ENCODE measurements around the gene CACNA1G. TPM values are rescaled to one million over a fixed set of nuclear protein-coding genes. Genes with fewer than 3 reads are reported as not detected.
A peak's percentile ranks its signal among the peaks of the same experiment; 100 is the strongest.

CACNA1G gene
- total RNA-seq, 1 donor from 2014 or later: 0.27 TPM

GRCh38 chr17:50549969-50550368 lies 10.5 kb upstream of the CACNA1G start:
- Histone ChIP-seq H3K4me3 (ENCODE audit: insufficient read depth, low read depth, low read length) (no peak overlapping the region), H3K4me1 (ENCODE audit: insufficient read depth, low read length) (peaks cover 9% of the 10 kb centered on the region), H3K9ac (ENCODE audit: low read length) (no peak overlapping the region), H3K27me3 (ENCODE audit: insufficient read depth, low read length) (no peaks in the 10 kb centered on the region), H3K79me2 (ENCODE audit: insufficient read depth, low read length) (peaks cover 4% of the 10 kb centered on the region), H3K9me3 (ENCODE audit: insufficient read depth, low read depth, low read length) (no peaks in the 10 kb centered on the region), H3K27ac (ENCODE audit: low read depth, low read length) (no peak overlapping the region), H3K4me2 (ENCODE audit: low read length) (no peak overlapping the region), H2AFZ (ENCODE audit: low read depth, low read length) (no peak overlapping the region), H3K36me3 (ENCODE audit: insufficient read depth, low read length) (no peaks in the 10 kb centered on the region), H4K20me1 (ENCODE audit: insufficient read depth, low read length) (peaks cover 14% of the 10 kb centered on the region)
- TF ChIP-seq CTCF (IDR thresholded peaks at IDR 0.05; ENCODE audit: insufficient read depth, low read depth, low read length): no peak
- TF ChIP-seq EZH2 (IDR thresholded peaks at IDR 0.05; ENCODE audit: insufficient read depth, low read length): no peak
- FAIRE-seq: no peak
- H3K27ac Mint-ChIP-seq (ENCODE audit: unreplicated experiment): no peak overlapping the region
- no peak overlapping the region for H3K4me3 Mint-ChIP-seq (ENCODE audit: unreplicated experiment)
- H3K4me1 Mint-ChIP-seq (ENCODE audit: low read depth, unreplicated experiment): no peaks in the 10 kb centered on the region
- peaks cover 10% of the 10 kb centered on the region for H3K36me3 Mint-ChIP-seq (ENCODE audit: low read depth, unreplicated experiment)
- peaks cover 1% of the 10 kb centered on the region for H3K9me3 Mint-ChIP-seq (ENCODE audit: unreplicated experiment)
- peaks cover 28% of the 10 kb centered on the region for H3K27me3 Mint-ChIP-seq (ENCODE audit: low read depth, unreplicated experiment)
- DNase-seq (ENCODE audit: low read depth): no peak

GRCh38 chr17:50550661-50551432 lies 9.7 kb upstream of the CACNA1G start:
- Mint-ChIP-seq H3K4me1 (ENCODE audit: low read depth, unreplicated experiment) (no peaks in the 10 kb centered on the region), H3K27ac (ENCODE audit: unreplicated experiment) (no peak overlapping the region), H3K27me3 (ENCODE audit: low read depth, unreplicated experiment) (peaks cover 28% of the 10 kb centered on the region), H3K4me3 (ENCODE audit: unreplicated experiment) (no peak overlapping the region), H3K9me3 (ENCODE audit: unreplicated experiment) (peaks cover 1% of the 10 kb centered on the region), H3K36me3 (ENCODE audit: low read depth, unreplicated experiment) (peaks cover 17% of the 10 kb centered on the region)
- H2AFZ ChIP-seq (ENCODE audit: low read depth, low read length): no peak overlapping the region
- peaks cover 9% of the 10 kb centered on the region for H3K4me1 ChIP-seq (ENCODE audit: insufficient read depth, low read length)
- peaks cover 4% of the 10 kb centered on the region for H3K79me2 ChIP-seq (ENCODE audit: insufficient read depth, low read length)
- no peak overlapping the region for H3K27ac ChIP-seq (ENCODE audit: low read depth, low read length)
- H3K27me3 ChIP-seq (ENCODE audit: insufficient read depth, low read length): no peaks in the 10 kb centered on the region
- no peaks in the 10 kb centered on the region for H3K36me3 ChIP-seq (ENCODE audit: insufficient read depth, low read length)
- H3K9ac ChIP-seq (ENCODE audit: low read length): no peak overlapping the region
- H3K4me2 ChIP-seq (ENCODE audit: low read length): no peak overlapping the region
- H3K4me3 ChIP-seq (ENCODE audit: insufficient read depth, low read depth, low read length): no peak overlapping the region
- peak; percentile 60 for DNase-seq (ENCODE audit: low read depth)
- peaks cover 15% of the 10 kb centered on the region for H4K20me1 ChIP-seq (ENCODE audit: insufficient read depth, low read length)
- no peaks in the 10 kb centered on the region for H3K9me3 ChIP-seq (ENCODE audit: insufficient read depth, low read depth, low read length)
- TF ChIP-seq EZH2 (IDR thresholded peaks at IDR 0.05; ENCODE audit: insufficient read depth, low read length) (no peak), CTCF (IDR thresholded peaks at IDR 0.05; ENCODE audit: insufficient read depth, low read depth, low read length) (peak; percentile 79)
- peak; percentile 50 for FAIRE-seq

- peaks cover 15% of the 10 kb centered on the region for H4K20me1 ChIP-seq (ENCODE audit: insufficient read depth, low read length)
- H3K4me3 ChIP-seq (ENCODE audit: insufficient read depth, low read depth, low read length): no peak overlapping the region
- H3K27ac ChIP-seq (ENCODE audit: low read depth, low read length): no peak overlapping the region
- FAIRE-seq (no peak), DNase-seq (ENCODE audit: low read depth) (no peak)
- peaks cover 9% of the 10 kb centered on the region for H3K4me1 ChIP-seq (ENCODE audit: insufficient read depth, low read length)
- Mint-ChIP-seq H3K27me3 (ENCODE audit: low read depth, unreplicated experiment) (peaks cover 25% of the 10 kb centered on the region), H3K36me3 (ENCODE audit: low read depth, unreplicated experiment) (peaks cover 21% of the 10 kb centered on the region), H3K4me3 (ENCODE audit: unreplicated experiment) (no peak overlapping the region), H3K27ac (ENCODE audit: unreplicated experiment) (no peak overlapping the region), H3K4me1 (ENCODE audit: low read depth, unreplicated experiment) (no peaks in the 10 kb centered on the region), H3K9me3 (ENCODE audit: unreplicated experiment) (peaks cover 1% of the 10 kb centered on the region)
- H3K27me3 ChIP-seq (ENCODE audit: insufficient read depth, low read length): no peaks in the 10 kb centered on the region
- H3K36me3 ChIP-seq (ENCODE audit: insufficient read depth, low read length): no peaks in the 10 kb centered on the region
- no peak for TF ChIP-seq EZH2 (IDR thresholded peaks at IDR 0.05; ENCODE audit: insufficient read depth, low read length)
- no peak overlapping the region for H3K9ac ChIP-seq (ENCODE audit: low read length)
- H3K9me3 ChIP-seq (ENCODE audit: insufficient read depth, low read depth, low read length): no peaks in the 10 kb centered on the region
- peaks cover 4% of the 10 kb centered on the region for H3K79me2 ChIP-seq (ENCODE audit: insufficient read depth, low read length)
- no peak overlapping the region for H2AFZ ChIP-seq (ENCODE audit: low read depth, low read length)
- no peak overlapping the region for H3K4me2 ChIP-seq (ENCODE audit: low read length)
Measured at GRCh38 chr17:50551433-50551815, 9.1 kb upstream of the CACNA1G start.
